IMR-90 (cell line): ENCODE measurements around the gene BCAT1. TPM values are rescaled to one million over a fixed set of nuclear protein-coding genes. Genes with fewer than 3 reads are reported as not detected.
A peak's percentile ranks its signal among the peaks of the same experiment; 100 is the strongest.

ENCODE experiments used
- ATAC-seq: fragments of 200-7000 bp; cut with Tn5 transposase; 2 replicates; pipeline ENCODE4 v1.9.1; 2020; ENCODE audit warnings: low read depth, mild to moderate bottlenecking, moderate library complexity
- BruUV-seq: library from RNA; stranded (reverse); fragments of 400-500 nt; replicated peaks from 2 replicates; lab custom pipeline; 2021; lab: Mats Ljungman, UMichigan
- CTCF ChIA-PET: fragments of 300-600 bp; formaldehyde crosslinking; extraction: SDS; loops from one replicate; lab custom pipeline; 2021; ENCODE audit warnings: antibody characterized with exemption; lab: Yijun Ruan, JAX
- POLR2A ChIA-PET: fragments of 300-600 bp; sonication (Branson Sonifier 250); formaldehyde crosslinking; loops from one replicate; lab custom pipeline; 2022; ENCODE audit warnings: antibody characterized with exemption; ENCODE audit not compliant: unreplicated experiment; lab: Charles Lee
- DNase-seq: peaks from one replicate; pipeline ENCODE4 v3.0.0; 2013
- H2AFZ ChIP-seq: replicated peaks from 2 replicates; pipeline ENCODE3; 2013; ENCODE audit warnings: low read length, mild to moderate bottlenecking; ENCODE audit not compliant: poor library complexity
- H2AK5ac ChIP-seq: 2 replicates; pipeline ENCODE4 v1.6.1; 2013; ENCODE audit warnings: low read depth, low read length, inconsistent platforms
- H2AK9ac ChIP-seq: replicated peaks from 2 replicates; pipeline ENCODE3; 2013; ENCODE audit warnings: mild to moderate bottlenecking, low read depth, low read length, moderate library complexity; ENCODE audit not compliant: poor library complexity
- H2BK120ac ChIP-seq: 2 replicates; pipeline ENCODE4 v1.6.1; 2013; ENCODE audit warnings: low read depth, low read length, inconsistent platforms
- H2BK15ac ChIP-seq: 3 replicates; pipeline ENCODE4 v1.6.1; 2013; ENCODE audit warnings: low read depth, low read length, inconsistent platforms
- H2BK20ac ChIP-seq: 2 replicates; pipeline ENCODE4 v1.6.1; 2013; ENCODE audit warnings: low read depth, mild to moderate bottlenecking, inconsistent platforms, low read length, moderate library complexity
- H2BK5ac ChIP-seq: 2 replicates; pipeline ENCODE4 v1.6.1; 2013; ENCODE audit warnings: mild to moderate bottlenecking, low read depth, low read length, inconsistent platforms; ENCODE audit not compliant: poor library complexity, severe bottlenecking
- H3K14ac ChIP-seq: replicated peaks from 2 replicates; pipeline ENCODE4 v1.6.1; 2013; ENCODE audit warnings: low read depth, low read length, inconsistent platforms
- H3K18ac ChIP-seq: 2 replicates; pipeline ENCODE4 v1.6.1; 2013; ENCODE audit warnings: low read depth, low read length, control low read depth
- H3K23ac ChIP-seq: 2 replicates; pipeline ENCODE4 v1.6.1; 2013; ENCODE audit warnings: low read depth, low read length, inconsistent platforms
- H3K27ac ChIP-seq: 2 replicates; pipeline ENCODE4 v1.5.1; 2013; ENCODE audit warnings: mild to moderate bottlenecking, control low read depth, low read length; ENCODE audit not compliant: insufficient read depth
- H3K27me3 ChIP-seq: 2 replicates; pipeline ENCODE4 v1.6.1; 2013; ENCODE audit warnings: low read length; ENCODE audit not compliant: control insufficient read depth, insufficient read depth
- H3K36me3 ChIP-seq: 2 replicates; pipeline ENCODE4 v1.6.1; 2013; ENCODE audit warnings: low read length, mixed read lengths; ENCODE audit not compliant: control insufficient read depth, insufficient read depth
- H3K4ac ChIP-seq: 2 replicates; pipeline ENCODE4 v1.6.1; 2013; ENCODE audit warnings: low read depth, low read length, inconsistent platforms
- H3K4me1 ChIP-seq: 2 replicates; pipeline ENCODE4 v1.6.1; 2013; ENCODE audit warnings: low read length, mixed read lengths; ENCODE audit not compliant: control insufficient read depth, insufficient read depth
- H3K4me2 ChIP-seq: 2 replicates; pipeline ENCODE4 v1.6.1; 2013; ENCODE audit warnings: low read depth, mild to moderate bottlenecking, control low read depth, low read length, moderate library complexity
- H3K4me3 ChIP-seq: 2 replicates; pipeline ENCODE4 v1.5.1; 2013; ENCODE audit warnings: low read depth, mild to moderate bottlenecking, control low read depth, low read length, moderate library complexity; ENCODE audit not compliant: insufficient read depth
- H3K56ac ChIP-seq: 2 replicates; pipeline ENCODE4 v1.6.1; 2013; ENCODE audit warnings: low read length, inconsistent platforms; ENCODE audit not compliant: insufficient read depth; ENCODE audit errors: extremely low read depth
- H3K79me1 ChIP-seq, 2 experiments: 2 replicates each; pipeline ENCODE4 v1.6.1; 2013; ENCODE audit warnings: low read length in 2 of 2, inconsistent platforms in 1 of 2, low read depth in 1 of 2
- H3K9ac ChIP-seq: 2 replicates; pipeline ENCODE4 v1.6.1; 2013; ENCODE audit warnings: low read depth, low read length, control low read depth
- H3K9me1 ChIP-seq: 2 replicates; pipeline ENCODE4 v1.6.1; 2013; ENCODE audit warnings: low read length, inconsistent platforms; ENCODE audit not compliant: insufficient read depth
- H3K9me3 ChIP-seq: 2 replicates; pipeline ENCODE4 v1.6.1; 2013; ENCODE audit warnings: low read length; ENCODE audit not compliant: control insufficient read depth, insufficient read depth
- H4K20me1 ChIP-seq: 2 replicates; pipeline ENCODE4 v1.6.1; 2013; ENCODE audit warnings: low read length, inconsistent platforms; ENCODE audit not compliant: insufficient read depth
- H4K5ac ChIP-seq: 2 replicates; pipeline ENCODE4 v1.6.1; 2013; ENCODE audit warnings: mild to moderate bottlenecking, low read depth, low read length, control low read depth
- H4K8ac ChIP-seq, 2 experiments: 2 replicates each; pipeline ENCODE4 v1.6.1; 2013; ENCODE audit warnings: low read depth in 2 of 2, low read length in 2 of 2, control low read depth in 1 of 2, inconsistent platforms in 1 of 2
- H4K91ac ChIP-seq: 2 replicates; pipeline ENCODE4 v1.6.1; 2013; ENCODE audit warnings: low read depth, low read length, inconsistent platforms; ENCODE audit not compliant: insufficient read depth
- FOS ChIP-seq: fragments of 150-350 bp; IDR thresholded peaks from 2 replicates; pipeline ENCODE4 v1.6.1; 2016; ENCODE audit warnings: low read depth, low read length
- MAFK ChIP-seq: IDR thresholded peaks from 2 replicates; pipeline ENCODE4 v1.6.1; 2012; ENCODE audit warnings: low read depth, low read length, improper control_type of control experiment
- WGBS, 2 experiments: methylation state at CpG; one replicate each; pipeline versions ENCODE4 v1.1.5 to v1.1.7; 2013; ENCODE audit warnings: missing lambda C conversion rate in 2 of 2; ENCODE audit not compliant: insufficient read length in 1 of 2; ENCODE audit errors: extremely low coverage in 2 of 2; 5-methylcytosine and 5-hydroxymethylcytosine counted together
- dilution Hi-C: fragments of 300-500 bp; cut with HindIII; formaldehyde crosslinking; loops from one replicate; pipeline ENCODE4 v1.14.3; 2018; ENCODE audit warnings: low sequenced_read_pairs; ENCODE audit not compliant: unreplicated experiment
- in situ Hi-C: fragments of 300-500 bp; cut with MboI; formaldehyde crosslinking; loops from 3 replicates; pipeline ENCODE4 v1.14.3; 2019; ENCODE audit warnings: low sequenced_read_pairs, inconsistent platforms, mixed read lengths
- intact Hi-C: fragments of 100-400 bp; cut with micrococcal nuclease; formaldehyde crosslinking; loops from 2 replicates; pipeline ENCODE4 v1.10.0; 2022
- polyA plus RNA-seq, 3 experiments: library from polyadenylated mRNA; depleted of rRNA; stranded (reverse); fragments of >200 nt; gene quantifications; 2 replicates each; pipeline ENCODE4 v1.2.3, GENCODE V29; 2012; ENCODE audit warnings: low replicate concordance in 1 of 3
- total RNA-seq: library from RNA; depleted of rRNA; stranded (reverse); fragments of >200 nt; gene quantifications from 2 replicates; pipeline ENCODE4 v1.2.3, GENCODE V29; 2012

Gene BCAT1
- total and polyA plus RNA-seq, 2 of the 4 experiments (the other 2 are of a cell fraction): 30.4 to 683 TPM

- Histone ChIP-seq H3K36me3 (peaks cover 2% of the 10 kb centered on the region), H4K20me1 (peaks cover 46% of the 10 kb centered on the region), H3K4ac (no peak overlapping the region), H3K4me1 (peaks cover 25% of the 10 kb centered on the region), H2AFZ (no peak overlapping the region), H3K27me3 (no peaks in the 10 kb centered on the region), H2BK15ac (no peak overlapping the region), H3K14ac (no peak overlapping the region), H3K4me3 (no peak overlapping the region), H2BK20ac (no peak overlapping the region), H4K5ac (no peak overlapping the region), H3K9me3 (no peaks in the 10 kb centered on the region), H3K9ac (no peak overlapping the region), H4K91ac (no peak overlapping the region), H2BK120ac (no peak overlapping the region), H3K23ac (no peak overlapping the region), H3K4me2 (no peak overlapping the region), H2BK5ac (no peak overlapping the region), H4K8ac (no peak overlapping the region), H3K27ac (peak overlapping the region; percentile 23; the same call in 1 of the 2 replicates), H3K56ac (no peak overlapping the region), H3K9me1 (peaks cover 21% of the 10 kb centered on the region), H3K79me1 (peaks cover 27 to 79% of the 10 kb centered on the region in 2 experiments), H2AK5ac (no peak overlapping the region), H2AK9ac (no peak overlapping the region), H3K18ac (no peak overlapping the region)
- no peak for DNase-seq
- TF ChIP-seq MAFK (no peak), FOS (0 out of 2 replicates have a peak, but pooled peaks have one; percentile 12)
- ChIA-PET CTCF (no interaction called here), POLR2A (no interaction called here)
- no peak for ATAC-seq
- in situ Hi-C loops: no loop called here
- no TSS peak for BruUV-seq
- dilution Hi-C loops: no loop called here
- WGBS, 2 experiments: no CpG with 5 or more reads among the region's 3 CpGs
- intact Hi-C loops: no loop called here
Measured at GRCh38 chr12:24898606-24899005, 50.3 kb downstream of the BCAT1 start.
